Panc1 (cell line): Measurements from ENCODE around the gene NRAS. TPM values are rescaled to one million over a fixed set of nuclear protein-coding genes. Genes with fewer than 3 reads are reported as not detected.

Experiments
- ATAC-seq: fragments of 200-7000 bp; cut with Tn5 transposase; 2 replicates; pipeline ENCODE4 v1.9.1; 2020; ENCODE audit warnings: mild to moderate bottlenecking, moderate library complexity
- BruUV-seq: library from RNA; stranded (reverse); fragments of 400-500 nt; replicated peaks from 2 replicates; lab custom pipeline; 2021; lab: Mats Ljungman, UMichigan
- CTCF ChIA-PET: fragments of 300-600 bp; sonication (Branson Sonifier 250); formaldehyde crosslinking; loops from one replicate; lab custom pipeline; 2022; ENCODE audit warnings: antibody characterized with exemption; lab: Charles Lee
- POLR2A ChIA-PET: fragments of 300-600 bp; sonication (Branson Sonifier 250); formaldehyde crosslinking; loops from one replicate; lab custom pipeline; 2022; ENCODE audit warnings: antibody characterized with exemption; lab: Charles Lee
- DNase-seq: peaks from one replicate; pipeline ENCODE4 v3.0.0-alpha.2; 2010; ENCODE audit warnings: low read depth, low spot score
- H3K27ac ChIP-seq: 2 replicates; pipeline ENCODE4 v1.5.1; 2011; ENCODE audit warnings: mild to moderate bottlenecking, low read length, inconsistent platforms
- H3K27me3 ChIP-seq: fragments of 200-500 bp; sonication (Bioruptor generic); 2 replicates; pipeline ENCODE4 v1.6.0; 2014; ENCODE audit warnings: low read length, inconsistent platforms; ENCODE audit not compliant: control insufficient read depth, insufficient read depth
- H3K36me3 ChIP-seq: fragments of 200-500 bp; sonication (Bioruptor generic); 2 replicates; pipeline ENCODE4 v1.5.1; 2014; ENCODE audit warnings: inconsistent platforms, mild to moderate bottlenecking, low read length, moderate library complexity; ENCODE audit not compliant: control insufficient read depth, insufficient read depth
- H3K4me1 ChIP-seq: 2 replicates; pipeline ENCODE4 v1.5.1; 2011; ENCODE audit warnings: inconsistent platforms, mild to moderate bottlenecking, low read length, moderate library complexity; ENCODE audit not compliant: control insufficient read depth, insufficient read depth
- H3K4me3 ChIP-seq, 2 experiments: 2 replicates each; pipeline ENCODE4 v1.5.1; 2011 to 2012; ENCODE audit warnings: low read depth in 2 of 2, low read length in 2 of 2, mild to moderate bottlenecking in 2 of 2, inconsistent platforms in 1 of 2, moderate library complexity in 1 of 2
- H3K9me3 ChIP-seq: fragments of 200-500 bp; sonication (Bioruptor generic); 2 replicates; pipeline ENCODE4 v1.5.1; 2014; ENCODE audit warnings: low read depth, mild to moderate bottlenecking, inconsistent platforms, low read length, moderate library complexity; ENCODE audit not compliant: control insufficient read depth, insufficient read depth
- CTCF ChIP-seq: fragments of 450-650 bp; IDR thresholded peaks from 2 replicates; pipeline ENCODE4 v1.5.1; 2017; ENCODE audit warnings: mild to moderate bottlenecking
- POLR2AphosphoS5 ChIP-seq: IDR thresholded peaks from 2 replicates; pipeline ENCODE4 v1.6.1; 2012; ENCODE audit warnings: mild to moderate bottlenecking, low read depth, low read length, moderate library complexity
- SIN3A ChIP-seq: IDR thresholded peaks from 2 replicates; pipeline ENCODE4 v1.6.1; 2012; ENCODE audit warnings: low read depth, mild to moderate bottlenecking, low read length, moderate library complexity, borderline replicate concordance; ENCODE audit not compliant: insufficient read depth
- TCF7L2 ChIP-seq: IDR thresholded peaks from 2 replicates; pipeline ENCODE4 v1.6.1; 2011; ENCODE audit warnings: mild to moderate bottlenecking, low read depth, low read length, inconsistent platforms
- in situ Hi-C: cut with HindIII; loops from 2 replicates; pipeline ENCODE4 v1.10.0; 2016; ENCODE audit warnings: low sequenced_read_pairs, low pct_unique_long_range_greater_than_20kb
- intact Hi-C: fragments of 100-400 bp; cut with micrococcal nuclease; formaldehyde crosslinking; loops from one replicate; pipeline ENCODE4 v1.10.0; 2022; ENCODE audit not compliant: unreplicated experiment
- total RNA-seq: library from RNA; stranded (reverse); gene quantifications from one replicate; pipeline ENCODE4 v1.2.1, GENCODE V29; 2021; ENCODE audit not compliant: unreplicated experiment
- TF ChIP-seq, protein P1 (sequence below), 2 experiments: IDR thresholded peaks; 2 replicates each; pipeline ENCODE4 v1.6.1; 2011 to 2012; ENCODE audit warnings: low read depth in 2 of 2, control low read depth in 1 of 2, low read length in 1 of 2, mild to moderate bottlenecking in 1 of 2, moderate library complexity in 1 of 2; ENCODE audit not compliant: insufficient read depth in 1 of 2

The NRAS gene
- total RNA-seq, 1 experiment from 2014 or later = 50.2 TPM

GRCh38 chr1:114691061-114691460 lies 25.5 kb downstream of the NRAS start:
- in situ Hi-C loops (no loop called here), intact Hi-C loops (no loop called here)
- Histone ChIP-seq H3K27me3 (no peaks in the 10 kb centered on the region; the same call in none of the 2 replicates), H3K36me3 (no peaks in the 10 kb centered on the region), H3K27ac (no peak overlapping the region), H3K4me3 (no peak overlapping the region), H3K9me3 (no peaks in the 10 kb centered on the region), H3K4me1 (no peaks in the 10 kb centered on the region)
- POLR2A ChIA-PET = no interaction called here
- no TSS peak for BruUV-seq
- TF ChIP-seq SIN3A (no peak), TCF7L2 (no peak), CTCF (no peak), POLR2AphosphoS5 (no peak)
- TF ChIP-seq, protein P1, sequence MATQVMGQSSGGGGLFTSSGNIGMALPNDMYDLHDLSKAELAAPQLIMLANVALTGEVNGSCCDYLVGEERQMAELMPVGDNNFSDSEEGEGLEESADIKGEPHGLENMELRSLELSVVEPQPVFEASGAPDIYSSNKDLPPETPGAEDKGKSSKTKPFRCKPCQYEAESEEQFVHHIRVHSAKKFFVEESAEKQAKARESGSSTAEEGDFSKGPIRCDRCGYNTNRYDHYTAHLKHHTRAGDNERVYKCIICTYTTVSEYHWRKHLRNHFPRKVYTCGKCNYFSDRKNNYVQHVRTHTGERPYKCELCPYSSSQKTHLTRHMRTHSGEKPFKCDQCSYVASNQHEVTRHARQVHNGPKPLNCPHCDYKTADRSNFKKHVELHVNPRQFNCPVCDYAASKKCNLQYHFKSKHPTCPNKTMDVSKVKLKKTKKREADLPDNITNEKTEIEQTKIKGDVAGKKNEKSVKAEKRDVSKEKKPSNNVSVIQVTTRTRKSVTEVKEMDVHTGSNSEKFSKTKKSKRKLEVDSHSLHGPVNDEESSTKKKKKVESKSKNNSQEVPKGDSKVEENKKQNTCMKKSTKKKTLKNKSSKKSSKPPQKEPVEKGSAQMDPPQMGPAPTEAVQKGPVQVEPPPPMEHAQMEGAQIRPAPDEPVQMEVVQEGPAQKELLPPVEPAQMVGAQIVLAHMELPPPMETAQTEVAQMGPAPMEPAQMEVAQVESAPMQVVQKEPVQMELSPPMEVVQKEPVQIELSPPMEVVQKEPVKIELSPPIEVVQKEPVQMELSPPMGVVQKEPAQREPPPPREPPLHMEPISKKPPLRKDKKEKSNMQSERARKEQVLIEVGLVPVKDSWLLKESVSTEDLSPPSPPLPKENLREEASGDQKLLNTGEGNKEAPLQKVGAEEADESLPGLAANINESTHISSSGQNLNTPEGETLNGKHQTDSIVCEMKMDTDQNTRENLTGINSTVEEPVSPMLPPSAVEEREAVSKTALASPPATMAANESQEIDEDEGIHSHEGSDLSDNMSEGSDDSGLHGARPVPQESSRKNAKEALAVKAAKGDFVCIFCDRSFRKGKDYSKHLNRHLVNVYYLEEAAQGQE (IDR thresholded peaks at IDR 0.05; ENCODE audit: insufficient read depth in 1 of 2, low read depth in 2 of 2, low read length in 1 of 2) = no peak
- ATAC-seq = no peak
- DNase-seq = no peak
- CTCF ChIA-PET = no interaction called here

- intact Hi-C loops (no loop called here), in situ Hi-C loops (no loop called here)
- ATAC-seq (no peak), DNase-seq (no peak)
- H3K36me3 ChIP-seq = no peaks in the 10 kb centered on the region
- no peaks in the 10 kb centered on the region for H3K9me3 ChIP-seq
- POLR2A ChIA-PET = no interaction called here
- CTCF ChIA-PET = no interaction called here
- TF ChIP-seq, protein P1 (IDR thresholded peaks at IDR 0.05; ENCODE audit: insufficient read depth in 1 of 2, low read depth in 2 of 2, low read length in 1 of 2) = no peak
- TF ChIP-seq CTCF = no peak
- TF ChIP-seq POLR2AphosphoS5 = no peak
- TF ChIP-seq SIN3A = no peak
- no peak for TF ChIP-seq TCF7L2
- no peaks in the 10 kb centered on the region for H3K4me1 ChIP-seq
- H3K27me3 ChIP-seq = no peaks in the 10 kb centered on the region; the same call in none of the 2 replicates
- H3K4me3 ChIP-seq = no peak overlapping the region
- no peak overlapping the region for H3K27ac ChIP-seq
- no TSS peak for BruUV-seq
Observed at GRCh38 chr1:114690148-114690547, 26.4 kb downstream of the NRAS start.
